ENCODE data around the gene RTCB. TPM values are rescaled to one million over a fixed set of nuclear protein-coding genes. Genes with fewer than 3 reads are reported as not detected.
"Not testable (repeated sequence)": the region's sequence is repeated elsewhere in the genome, so short reads cannot be mapped to it uniquely, and the experiment has no call there.

The RTCB gene
- total RNA-seq, 4 donors from 2014 or later = 45.2 to 95.1 (median 62.1) TPM

DNA sequence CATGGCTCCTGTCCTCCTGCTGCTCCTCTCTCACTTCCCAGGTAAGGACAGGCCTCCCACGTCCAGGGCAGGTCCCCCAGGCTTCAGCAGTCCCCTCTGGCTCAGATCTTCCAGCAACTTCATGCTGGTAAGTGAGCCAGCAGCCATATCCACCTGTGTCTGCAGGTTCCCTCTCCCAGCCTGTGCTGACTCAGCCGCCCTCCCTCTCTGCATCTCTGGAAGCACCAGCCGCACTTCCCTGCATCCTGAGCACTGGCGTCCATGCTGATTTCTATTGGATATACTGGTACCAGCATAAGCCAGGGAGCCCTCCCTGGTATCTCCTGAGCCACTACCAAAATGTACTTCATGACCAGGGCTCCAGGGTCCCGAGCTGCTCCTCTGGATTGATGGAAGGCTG lies 35.4 kb downstream of the RTCB start:
- TF ChIP-seq, protein P1, sequence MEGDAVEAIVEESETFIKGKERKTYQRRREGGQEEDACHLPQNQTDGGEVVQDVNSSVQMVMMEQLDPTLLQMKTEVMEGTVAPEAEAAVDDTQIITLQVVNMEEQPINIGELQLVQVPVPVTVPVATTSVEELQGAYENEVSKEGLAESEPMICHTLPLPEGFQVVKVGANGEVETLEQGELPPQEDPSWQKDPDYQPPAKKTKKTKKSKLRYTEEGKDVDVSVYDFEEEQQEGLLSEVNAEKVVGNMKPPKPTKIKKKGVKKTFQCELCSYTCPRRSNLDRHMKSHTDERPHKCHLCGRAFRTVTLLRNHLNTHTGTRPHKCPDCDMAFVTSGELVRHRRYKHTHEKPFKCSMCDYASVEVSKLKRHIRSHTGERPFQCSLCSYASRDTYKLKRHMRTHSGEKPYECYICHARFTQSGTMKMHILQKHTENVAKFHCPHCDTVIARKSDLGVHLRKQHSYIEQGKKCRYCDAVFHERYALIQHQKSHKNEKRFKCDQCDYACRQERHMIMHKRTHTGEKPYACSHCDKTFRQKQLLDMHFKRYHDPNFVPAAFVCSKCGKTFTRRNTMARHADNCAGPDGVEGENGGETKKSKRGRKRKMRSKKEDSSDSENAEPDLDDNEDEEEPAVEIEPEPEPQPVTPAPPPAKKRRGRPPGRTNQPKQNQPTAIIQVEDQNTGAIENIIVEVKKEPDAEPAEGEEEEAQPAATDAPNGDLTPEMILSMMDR (IDR thresholded peaks at IDR 0.05; ENCODE audit: low read depth) = no peak

GRCh38 chr22:32375678-32376450 lies 36.2 kb downstream of the RTCB start:
- TF ChIP-seq, protein P1 (IDR thresholded peaks at IDR 0.05; ENCODE audit: low read depth) = no peak

DNA sequence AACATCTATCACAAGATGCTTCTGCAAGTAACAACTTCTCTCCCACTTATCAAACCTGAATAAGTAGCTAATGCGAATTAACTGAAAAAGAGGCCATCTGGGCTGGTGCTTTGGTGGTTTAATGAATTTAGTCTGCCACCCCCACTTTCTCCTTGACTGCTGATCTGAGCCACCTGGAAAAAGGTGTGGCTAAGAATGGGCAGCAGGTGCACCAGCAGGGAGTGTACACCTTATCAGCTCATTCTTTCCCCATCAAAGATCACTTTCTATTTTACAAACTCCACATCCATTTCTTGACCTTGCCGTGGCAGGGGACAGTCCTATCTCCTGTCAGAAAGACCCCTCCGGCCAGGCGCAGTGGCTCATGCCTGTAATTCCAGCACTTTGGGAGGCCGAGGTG lies 47.8 kb downstream of the RTCB start:
- TF ChIP-seq, protein P1 (IDR thresholded peaks at IDR 0.05; ENCODE audit: low read depth) = no peak

DNA sequence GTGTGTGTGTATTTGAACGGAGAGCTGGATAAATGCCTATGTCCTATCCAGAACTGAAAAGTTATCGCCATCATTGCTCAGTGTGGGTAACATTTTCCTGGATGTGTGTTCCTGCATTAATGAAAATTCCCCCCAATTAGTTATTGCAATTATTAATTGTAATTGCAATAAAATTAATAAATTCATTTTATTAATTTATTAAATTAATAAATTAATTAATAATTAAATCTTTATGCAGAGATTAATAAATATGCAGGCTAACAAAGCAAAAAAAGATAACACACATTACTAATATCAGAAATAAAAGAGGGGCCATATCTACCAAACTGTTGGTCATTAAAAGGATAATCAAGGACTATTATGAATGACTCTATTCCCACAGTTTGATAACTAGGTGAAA lies 50.8 kb downstream of the RTCB start:
- TF ChIP-seq, protein P1 (IDR thresholded peaks at IDR 0.05; ENCODE audit: low read depth) = no peak

DNA sequence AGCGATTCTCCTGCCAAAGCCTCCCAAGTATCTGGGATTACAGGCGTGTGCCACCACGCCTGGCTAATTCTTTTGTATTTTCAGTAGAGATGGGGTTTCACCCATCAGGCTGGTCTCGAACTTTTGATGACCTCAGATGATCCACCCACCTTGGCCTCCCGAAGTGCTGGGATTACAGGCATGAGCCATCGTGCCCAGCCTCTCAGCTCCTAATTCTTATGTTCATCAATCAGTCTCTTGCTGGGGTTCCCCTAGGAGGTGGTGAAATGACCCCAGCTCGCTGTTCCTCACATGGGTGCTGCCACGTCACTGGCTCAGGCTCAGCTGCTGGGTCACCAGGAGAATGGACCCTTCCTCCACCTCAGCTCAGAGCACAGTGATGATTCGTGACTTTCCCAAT lies 54.5 kb downstream of the RTCB start, which contains the start of gene RFPL3:
TSS of gene RFPL3 (plus strand) at position 301 of the 400 bp plus-strand sequence. CDS start 205 bp downstream, outside the sequence.
- TF ChIP-seq, protein P1 (IDR thresholded peaks at IDR 0.05; ENCODE audit: low read depth) = not testable (repeated sequence)

DNA sequence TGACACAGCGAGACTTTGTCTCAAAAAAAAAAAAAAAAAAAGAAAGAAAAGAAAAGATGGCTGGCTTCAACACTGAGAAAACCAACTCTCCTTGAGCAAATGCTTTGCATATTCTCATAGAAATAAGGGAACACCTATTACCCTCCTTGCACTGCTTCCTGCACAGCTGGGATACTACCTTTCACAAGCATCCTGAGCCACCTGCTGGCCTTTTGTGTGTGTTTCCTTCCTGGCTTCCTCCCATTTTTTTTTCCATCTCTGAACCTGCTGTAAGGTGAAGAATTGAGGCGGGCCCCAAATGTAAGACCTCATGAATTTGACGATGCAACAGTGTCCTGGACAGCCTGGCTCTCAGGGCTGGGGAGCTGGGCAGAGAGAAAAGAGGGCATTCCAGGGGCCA lies 56.3 kb downstream of the RTCB start:
- TF ChIP-seq, protein P1 (IDR thresholded peaks at IDR 0.05; ENCODE audit: low read depth) = no peak

- TF ChIP-seq, protein P1 (IDR thresholded peaks at IDR 0.05; ENCODE audit: low read depth) = no peak
Observed at GRCh38 chr22:32354360-32355351, 57.4 kb downstream of the RTCB start.
